ENCODE measurements around the gene PAX8.

DNA sequence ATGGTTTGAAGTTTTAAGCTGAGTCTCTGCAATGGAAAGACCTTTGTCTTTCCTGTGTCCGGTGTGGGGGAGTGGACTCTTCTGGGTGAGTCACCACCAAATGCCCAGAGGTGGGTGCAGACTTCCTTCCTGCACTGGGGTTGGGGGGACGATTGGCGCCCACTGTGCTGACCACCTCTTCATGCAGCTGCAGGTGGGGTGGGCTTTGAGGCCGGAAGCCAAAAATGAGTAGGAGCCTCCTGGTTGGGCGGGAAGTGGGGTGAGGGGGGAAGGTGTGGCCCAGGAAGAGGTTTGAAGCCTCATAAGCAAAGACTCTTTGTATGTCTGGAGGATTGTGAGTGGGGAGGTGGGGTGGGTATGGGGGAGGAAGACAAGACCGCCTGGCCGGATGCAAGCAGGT lies 27.6 kb downstream of the PAX8 start:
- TF ChIP-seq POLR2AphosphoS5 (IDR thresholded peaks at IDR 0.05; ENCODE audit: low read depth, low read length) (no peak), SIN3A (IDR thresholded peaks at IDR 0.05; ENCODE audit: borderline replicate concordance, insufficient read depth, low read depth, low read length) (no peak)
- TF ChIP-seq, protein P1, sequence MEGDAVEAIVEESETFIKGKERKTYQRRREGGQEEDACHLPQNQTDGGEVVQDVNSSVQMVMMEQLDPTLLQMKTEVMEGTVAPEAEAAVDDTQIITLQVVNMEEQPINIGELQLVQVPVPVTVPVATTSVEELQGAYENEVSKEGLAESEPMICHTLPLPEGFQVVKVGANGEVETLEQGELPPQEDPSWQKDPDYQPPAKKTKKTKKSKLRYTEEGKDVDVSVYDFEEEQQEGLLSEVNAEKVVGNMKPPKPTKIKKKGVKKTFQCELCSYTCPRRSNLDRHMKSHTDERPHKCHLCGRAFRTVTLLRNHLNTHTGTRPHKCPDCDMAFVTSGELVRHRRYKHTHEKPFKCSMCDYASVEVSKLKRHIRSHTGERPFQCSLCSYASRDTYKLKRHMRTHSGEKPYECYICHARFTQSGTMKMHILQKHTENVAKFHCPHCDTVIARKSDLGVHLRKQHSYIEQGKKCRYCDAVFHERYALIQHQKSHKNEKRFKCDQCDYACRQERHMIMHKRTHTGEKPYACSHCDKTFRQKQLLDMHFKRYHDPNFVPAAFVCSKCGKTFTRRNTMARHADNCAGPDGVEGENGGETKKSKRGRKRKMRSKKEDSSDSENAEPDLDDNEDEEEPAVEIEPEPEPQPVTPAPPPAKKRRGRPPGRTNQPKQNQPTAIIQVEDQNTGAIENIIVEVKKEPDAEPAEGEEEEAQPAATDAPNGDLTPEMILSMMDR (IDR thresholded peaks at IDR 0.05), result no peak
- TF ChIP-seq, protein P2, sequence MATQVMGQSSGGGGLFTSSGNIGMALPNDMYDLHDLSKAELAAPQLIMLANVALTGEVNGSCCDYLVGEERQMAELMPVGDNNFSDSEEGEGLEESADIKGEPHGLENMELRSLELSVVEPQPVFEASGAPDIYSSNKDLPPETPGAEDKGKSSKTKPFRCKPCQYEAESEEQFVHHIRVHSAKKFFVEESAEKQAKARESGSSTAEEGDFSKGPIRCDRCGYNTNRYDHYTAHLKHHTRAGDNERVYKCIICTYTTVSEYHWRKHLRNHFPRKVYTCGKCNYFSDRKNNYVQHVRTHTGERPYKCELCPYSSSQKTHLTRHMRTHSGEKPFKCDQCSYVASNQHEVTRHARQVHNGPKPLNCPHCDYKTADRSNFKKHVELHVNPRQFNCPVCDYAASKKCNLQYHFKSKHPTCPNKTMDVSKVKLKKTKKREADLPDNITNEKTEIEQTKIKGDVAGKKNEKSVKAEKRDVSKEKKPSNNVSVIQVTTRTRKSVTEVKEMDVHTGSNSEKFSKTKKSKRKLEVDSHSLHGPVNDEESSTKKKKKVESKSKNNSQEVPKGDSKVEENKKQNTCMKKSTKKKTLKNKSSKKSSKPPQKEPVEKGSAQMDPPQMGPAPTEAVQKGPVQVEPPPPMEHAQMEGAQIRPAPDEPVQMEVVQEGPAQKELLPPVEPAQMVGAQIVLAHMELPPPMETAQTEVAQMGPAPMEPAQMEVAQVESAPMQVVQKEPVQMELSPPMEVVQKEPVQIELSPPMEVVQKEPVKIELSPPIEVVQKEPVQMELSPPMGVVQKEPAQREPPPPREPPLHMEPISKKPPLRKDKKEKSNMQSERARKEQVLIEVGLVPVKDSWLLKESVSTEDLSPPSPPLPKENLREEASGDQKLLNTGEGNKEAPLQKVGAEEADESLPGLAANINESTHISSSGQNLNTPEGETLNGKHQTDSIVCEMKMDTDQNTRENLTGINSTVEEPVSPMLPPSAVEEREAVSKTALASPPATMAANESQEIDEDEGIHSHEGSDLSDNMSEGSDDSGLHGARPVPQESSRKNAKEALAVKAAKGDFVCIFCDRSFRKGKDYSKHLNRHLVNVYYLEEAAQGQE (IDR thresholded peaks at IDR 0.05; ENCODE audit: insufficient read depth in 1 of 2, low read depth in 2 of 2, low read length in 1 of 2), result no peak

Data from Panc1 (cell line).